Chondrocyte (in vitro differentiated cells): Measurements from ENCODE around the gene CPT2. TPM values are rescaled to one million over a fixed set of nuclear protein-coding genes. Genes with fewer than 3 reads are reported as not detected.

ENCODE experiments used
- DNase-seq: peaks from one replicate; pipeline ENCODE4 v3.0.0; 2021; ENCODE audit warnings: mixed read lengths, low spot score
- H3K27ac Mint-ChIP-seq: one replicate; pipeline ENCODE4 v1.8.0; 2021; ENCODE audit warnings: mild to moderate bottlenecking, moderate library complexity, mixed read lengths; ENCODE audit not compliant: unreplicated experiment
- H3K27me3 Mint-ChIP-seq: 2 replicates; pipeline ENCODE4 v1.8.0; 2021; ENCODE audit warnings: low read depth, mixed read lengths
- H3K36me3 Mint-ChIP-seq: 2 replicates; pipeline ENCODE4 v1.8.0; 2021; ENCODE audit warnings: low read depth, mixed read lengths
- H3K4me1 Mint-ChIP-seq: 2 replicates; pipeline ENCODE4 v1.8.0; 2021; ENCODE audit warnings: low read depth, mild to moderate bottlenecking, mixed read lengths
- H3K4me3 Mint-ChIP-seq: one replicate; pipeline ENCODE4 v1.8.0; 2021; ENCODE audit warnings: mild to moderate bottlenecking, moderate library complexity, mixed read lengths; ENCODE audit not compliant: unreplicated experiment
- H3K9me3 Mint-ChIP-seq: 2 replicates; pipeline ENCODE4 v1.8.0; 2021; ENCODE audit warnings: low read depth, mixed read lengths
- CTCF ChIP-seq: fragments of 200-600 bp; sonication (generic); IDR thresholded peaks from 2 replicates; pipeline ENCODE4 v1.5.0; 2021; ENCODE audit warnings: antibody characterized with exemption, mild to moderate bottlenecking, moderate library complexity
- total RNA-seq: library from RNA; stranded (reverse); gene quantifications from 3 replicates; pipeline ENCODE4 v1.2.1, GENCODE V29; 2021

Gene CPT2
- total RNA-seq, 1 donor from 2014 or later = 11.0 TPM

DNA sequence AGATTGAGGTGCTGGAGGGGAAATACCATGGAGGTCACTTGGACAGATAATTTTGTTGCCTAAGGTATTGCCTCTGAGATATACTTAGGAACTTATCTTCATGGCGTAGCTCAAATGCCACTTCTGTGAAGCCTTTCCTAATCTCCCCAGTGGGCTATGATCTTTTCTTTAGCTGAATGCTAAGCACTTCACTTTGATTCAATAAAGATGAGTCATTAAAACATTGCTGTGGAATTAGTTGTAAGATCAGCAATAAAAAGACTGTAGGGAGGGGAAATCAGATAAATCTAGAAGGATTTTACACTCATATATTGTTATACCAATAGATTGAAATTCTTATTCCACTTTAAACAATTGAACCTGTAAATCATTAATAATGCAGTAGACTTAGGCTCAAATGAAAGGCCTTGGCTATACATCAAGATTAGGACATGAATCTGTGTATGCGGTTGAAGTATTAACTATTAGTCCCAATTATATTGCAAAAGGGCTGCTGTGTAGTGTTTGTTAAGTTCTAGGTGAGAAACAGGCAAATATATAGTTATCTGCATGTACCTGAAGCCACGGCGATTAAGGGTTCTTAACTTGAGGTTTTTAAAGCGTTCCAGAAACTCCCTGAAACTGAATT, 60.9 kb downstream of the CPT2 start:
- no peak for DNase-seq
- Mint-ChIP-seq H3K4me1 (no peaks in the 10 kb centered on the region), H3K36me3 (no peaks in the 10 kb centered on the region), H3K27ac (no peak overlapping the region), H3K27me3 (no peaks in the 10 kb centered on the region), H3K4me3 (no peak overlapping the region), H3K9me3 (no peaks in the 10 kb centered on the region)
- no peak for TF ChIP-seq CTCF

GRCh38 chr1:53258216-53258615, 61.6 kb downstream of the CPT2 start:
- no peak for DNase-seq
- Mint-ChIP-seq H3K4me1 (no peaks in the 10 kb centered on the region), H3K4me3 (no peak overlapping the region), H3K27ac (no peak overlapping the region), H3K9me3 (no peaks in the 10 kb centered on the region), H3K27me3 (no peaks in the 10 kb centered on the region), H3K36me3 (no peaks in the 10 kb centered on the region)
- TF ChIP-seq CTCF = no peak

DNA sequence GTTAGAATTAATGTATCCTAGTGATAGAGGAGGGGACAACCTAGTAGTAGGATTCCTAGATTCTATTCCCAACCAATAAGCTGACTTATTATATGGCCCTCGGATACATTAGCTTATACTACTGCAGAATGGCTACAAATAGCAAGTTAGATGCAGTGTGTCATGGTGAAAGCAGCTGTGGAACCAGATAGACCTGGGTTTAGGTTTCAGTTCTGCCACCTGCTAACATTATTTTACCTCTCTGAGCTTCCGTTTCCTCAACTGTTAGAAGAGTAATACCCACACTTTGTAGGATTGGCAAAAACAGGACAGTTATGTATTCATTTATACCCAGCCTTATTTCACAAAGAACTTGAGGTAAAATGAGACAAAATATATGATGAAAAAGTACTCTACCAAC, 63.3 kb downstream of the CPT2 start:
- Mint-ChIP-seq H3K4me1 (no peaks in the 10 kb centered on the region), H3K27me3 (no peaks in the 10 kb centered on the region), H3K9me3 (no peaks in the 10 kb centered on the region), H3K4me3 (no peak overlapping the region), H3K36me3 (peaks cover 4% of the 10 kb centered on the region), H3K27ac (no peak overlapping the region)
- DNase-seq = no peak
- no peak for TF ChIP-seq CTCF

DNA sequence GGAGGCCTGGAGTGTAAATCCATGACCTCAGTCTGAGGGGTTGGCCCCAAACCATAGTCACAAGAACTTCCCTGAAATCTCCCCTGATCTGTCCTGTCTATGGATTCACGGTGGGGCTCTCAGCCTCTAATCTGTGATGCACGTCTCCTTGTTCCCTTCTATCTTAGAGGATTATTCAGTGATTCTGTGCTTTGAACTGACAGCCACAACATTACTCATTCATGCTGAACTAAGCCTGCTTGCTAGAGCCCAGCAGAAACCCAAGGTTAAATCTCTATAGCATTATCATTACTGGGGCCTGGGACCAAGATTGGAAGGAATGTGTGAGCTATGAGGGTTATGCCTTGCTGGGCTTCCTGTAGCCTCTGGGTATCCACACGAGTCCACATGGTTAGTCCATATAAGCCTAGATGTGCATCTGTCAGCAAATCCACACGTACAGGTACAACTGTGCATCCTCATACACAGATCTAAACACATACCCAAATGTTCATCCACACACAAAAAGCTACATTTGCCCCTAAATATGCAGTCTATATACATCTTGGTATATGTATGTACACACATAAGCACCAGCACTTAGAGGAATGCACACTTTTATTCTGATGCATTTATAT, 64.1 kb downstream of the CPT2 start:
- TF ChIP-seq CTCF = no peak
- no peaks in the 10 kb centered on the region for H3K27me3 Mint-ChIP-seq
- no peak overlapping the region for H3K4me3 Mint-ChIP-seq
- H3K4me1 Mint-ChIP-seq = no peaks in the 10 kb centered on the region
- no peaks in the 10 kb centered on the region for H3K9me3 Mint-ChIP-seq
- H3K27ac Mint-ChIP-seq = no peak overlapping the region
- H3K36me3 Mint-ChIP-seq = peaks cover 9% of the 10 kb centered on the region
- no peak for DNase-seq

DNA sequence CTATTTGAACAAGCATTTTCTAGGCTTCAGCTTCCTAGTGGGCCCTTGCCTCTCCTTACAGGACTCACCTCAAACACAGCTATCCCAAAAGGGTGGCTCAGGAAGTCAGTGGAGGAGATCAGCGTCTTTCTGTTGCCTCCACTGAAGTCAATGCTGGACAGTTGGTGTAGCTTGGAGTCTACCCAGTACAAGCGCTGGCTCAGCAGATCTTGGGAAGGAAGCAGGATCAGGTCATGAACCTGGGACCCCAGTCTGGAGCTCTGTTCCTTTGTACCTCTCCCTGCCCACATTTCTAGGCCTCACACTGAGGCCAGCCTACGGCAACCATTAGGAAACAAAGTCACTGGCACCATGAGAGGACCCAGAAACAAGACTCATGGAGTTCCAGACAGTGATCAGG, 65.4 kb downstream of the CPT2 start:
- TF ChIP-seq CTCF = no peak
- H3K4me1 Mint-ChIP-seq = no peaks in the 10 kb centered on the region
- no peak overlapping the region for H3K27ac Mint-ChIP-seq
- peaks cover 9% of the 10 kb centered on the region for H3K36me3 Mint-ChIP-seq
- DNase-seq = no peak
- no peak overlapping the region for H3K4me3 Mint-ChIP-seq
- no peaks in the 10 kb centered on the region for H3K27me3 Mint-ChIP-seq
- H3K9me3 Mint-ChIP-seq = no peaks in the 10 kb centered on the region

Other genes starting within 250 kb of the CPT2 start
- 4.1 to 9.3 TPM (median 9.2 TPM) in 3 replicates for gene PODN, start 134.6 kb upstream of the CPT2 start, total RNA-seq
- not detected in 3 replicates for gene SLC1A7, start 54.2 kb upstream of the CPT2 start, total RNA-seq
- 39.7 to 49.3 TPM (median 41.6 TPM) in 3 replicates for gene CZIB, start 23.8 kb downstream of the CPT2 start, total RNA-seq
- gene MAGOH, start 41.7 kb downstream of the CPT2 start, total RNA-seq = 27.2 to 32.6 TPM (median 29.0 TPM) in 3 replicates
- gene LRP8, start 131.2 kb downstream of the CPT2 start, total RNA-seq = 7.1 to 14.5 TPM (median 8.3 TPM) in 3 replicates